HG02973 (cell line): ENCODE measurements around the gene RBFOX1.
"Not testable (repeated sequence)": the region's sequence is repeated elsewhere in the genome, so short reads cannot be mapped to it uniquely, and the experiment has no call there.

ENCODE experiments used
- ATAC-seq: cut with Tn5 transposase; IDR thresholded peaks from one replicate; pipeline ENCODE4 v1.9.1; 2021; ENCODE audit warnings: moderate library complexity; ENCODE audit not compliant: unreplicated experiment

The RBFOX1 gene

GRCh38 chr16:7452090-7452489 is 119.4 kb downstream of the RBFOX1 start:
- ATAC-seq: no peak

- ATAC-seq: no peak
These were observed 123.6 kb downstream of the RBFOX1 start for GRCh38 chr16:7456211-7456610.

- ATAC-seq: no peak
These were observed 125.5 kb downstream of the RBFOX1 start for GRCh38 chr16:7458144-7458543.

- no peak for ATAC-seq
These were observed 137.7 kb downstream of the RBFOX1 start for GRCh38 chr16:7470344-7470743.

GRCh38 chr16:7471268-7471667 is 138.6 kb downstream of the RBFOX1 start:
- no peak for ATAC-seq

- ATAC-seq: no peak
These were observed 149.4 kb downstream of the RBFOX1 start for GRCh38 chr16:7482032-7482431.

- ATAC-seq: no peak
These were observed 150.1 kb downstream of the RBFOX1 start for GRCh38 chr16:7482596-7483290.

- no peak for ATAC-seq
These were observed 155.1 kb downstream of the RBFOX1 start for GRCh38 chr16:7487574-7488323.

- no peak for ATAC-seq
These were observed 159.5 kb downstream of the RBFOX1 start for GRCh38 chr16:7492122-7492521.

GRCh38 chr16:7493133-7493532 is 160.5 kb downstream of the RBFOX1 start:
- no peak for ATAC-seq

- ATAC-seq: no peak
These were observed 165.0 kb downstream of the RBFOX1 start for GRCh38 chr16:7497691-7498090.

- ATAC-seq: no peak
These were observed 169.2 kb downstream of the RBFOX1 start for GRCh38 chr16:7501868-7502267.

- ATAC-seq: not testable (repeated sequence)
These were observed 170.0 kb downstream of the RBFOX1 start for GRCh38 chr16:7502591-7503157.

- ATAC-seq: no peak
These were observed 171.0 kb downstream of the RBFOX1 start for GRCh38 chr16:7503666-7504065.

GRCh38 chr16:7504844-7505243 is 172.2 kb downstream of the RBFOX1 start:
- no peak for ATAC-seq

GRCh38 chr16:7505495-7505894 is 172.8 kb downstream of the RBFOX1 start:
- ATAC-seq: no peak

- ATAC-seq: no peak
These were observed 173.7 kb downstream of the RBFOX1 start for GRCh38 chr16:7506363-7506762.

GRCh38 chr16:7508656-7509055 is 176.0 kb downstream of the RBFOX1 start:
- no peak for ATAC-seq

- ATAC-seq: no peak
These were observed 177.4 kb downstream of the RBFOX1 start for GRCh38 chr16:7509963-7510601.

GRCh38 chr16:7511549-7512260 is 179.1 kb downstream of the RBFOX1 start:
- ATAC-seq: no peak

- ATAC-seq: no peak
These were observed 179.9 kb downstream of the RBFOX1 start for GRCh38 chr16:7512503-7512902.
